SK-N-SH treated with all-trans-retinoic acid at 6 μM for 48 hours (cell line): ENCODE results near the gene LRMDA.

Experiments
- ATAC-seq: fragments of 200-7000 bp; cut with Tn5 transposase; 3 replicates; pipeline ENCODE4 v1.9.1; 2020; ENCODE audit warnings: mild to moderate bottlenecking, moderate library complexity
- ARNTL ChIP-seq: fragments of 450-650 bp; formaldehyde crosslinking; IDR thresholded peaks from 2 replicates; pipeline ENCODE4 v1.5.0; 2020; ENCODE audit warnings: low read depth, mild to moderate bottlenecking, moderate library complexity, borderline replicate concordance
- CSDC2 ChIP-seq: fragments of 250-450 bp; sonication (Bioruptor Pico); IDR thresholded peaks from 2 replicates; pipeline ENCODE4 v1.5.0; 2020; ENCODE audit warnings: mild to moderate bottlenecking, moderate library complexity
- ESRRG ChIP-seq: fragments of 250-450 bp; sonication (Bioruptor Pico); IDR thresholded peaks from 2 replicates; pipeline ENCODE4 v1.6.1; 2021; ENCODE audit warnings: mild to moderate bottlenecking
- GLIS3 ChIP-seq: fragments of 250-450 bp; sonication (Bioruptor Pico); IDR thresholded peaks from 2 replicates; pipeline ENCODE4 v1.5.0; 2020; ENCODE audit warnings: mild to moderate bottlenecking, moderate library complexity
- ISL1 ChIP-seq: fragments of 250-450 bp; sonication (Bioruptor Pico); IDR thresholded peaks from 2 replicates; pipeline ENCODE4 v2.1.2; 2022; ENCODE audit warnings: mild to moderate bottlenecking, moderate library complexity
- OSR1 ChIP-seq: fragments of 250-450 bp; sonication (Bioruptor Pico); IDR thresholded peaks from 2 replicates; pipeline ENCODE4 v1.8.0; 2022; ENCODE audit warnings: moderate library complexity, mild to moderate bottlenecking, inconsistent platforms
- PPARA ChIP-seq: fragments of 250-450 bp; sonication (Bioruptor Pico); IDR thresholded peaks from 2 replicates; pipeline ENCODE4 v1.5.0; 2020; ENCODE audit warnings: mild to moderate bottlenecking, borderline replicate concordance
- RARB ChIP-seq: fragments of 250-450 bp; sonication (Bioruptor Pico); IDR thresholded peaks from 2 replicates; pipeline ENCODE4 v1.8.0; 2021; ENCODE audit warnings: mild to moderate bottlenecking, moderate library complexity
- SNAI2 ChIP-seq: fragments of 250-450 bp; sonication (Bioruptor Pico); IDR thresholded peaks from 2 replicates; pipeline ENCODE4 v1.5.0; 2020; ENCODE audit warnings: mild to moderate bottlenecking, moderate library complexity
- TCF4 ChIP-seq: fragments of 250-450 bp; sonication (Bioruptor Pico); IDR thresholded peaks from 2 replicates; pipeline ENCODE4 v1.8.0; 2021; ENCODE audit warnings: mild to moderate bottlenecking, moderate library complexity, borderline replicate concordance
- TOX ChIP-seq: fragments of 250-450 bp; sonication (Bioruptor Pico); IDR thresholded peaks from 2 replicates; pipeline ENCODE4 v1.8.0; 2021; ENCODE audit warnings: mild to moderate bottlenecking, moderate library complexity, borderline replicate concordance
- TSHZ2 ChIP-seq: fragments of 250-450 bp; sonication (Bioruptor Pico); IDR thresholded peaks from 2 replicates; pipeline ENCODE4 v1.5.0; 2020; ENCODE audit warnings: mild to moderate bottlenecking, moderate library complexity
- ZC3H10 ChIP-seq: fragments of 250-450 bp; sonication (Bioruptor Pico); IDR thresholded peaks from 2 replicates; pipeline ENCODE4 v1.5.1; 2021; ENCODE audit warnings: mild to moderate bottlenecking, moderate library complexity
- ZFP3 ChIP-seq: fragments of 250-450 bp; sonication (Bioruptor Pico); IDR thresholded peaks from 2 replicates; pipeline ENCODE4 v1.5.0; 2020; ENCODE audit warnings: mild to moderate bottlenecking, moderate library complexity
- ZFP30 ChIP-seq: fragments of 450-650 bp; formaldehyde crosslinking; IDR thresholded peaks from 2 replicates; pipeline ENCODE4 v1.5.0; 2022; ENCODE audit warnings: mild to moderate bottlenecking, moderate library complexity
- ZNF565 ChIP-seq: fragments of 450-650 bp; formaldehyde crosslinking; conservative IDR thresholded peaks from 2 replicates; pipeline ENCODE4 v1.5.0; 2020; ENCODE audit warnings: low read depth, mild to moderate bottlenecking, moderate library complexity
- ZNF70 ChIP-seq: fragments of 450-650 bp; formaldehyde crosslinking; IDR thresholded peaks from 2 replicates; pipeline ENCODE4 v1.5.0; 2020; ENCODE audit warnings: mild to moderate bottlenecking, moderate library complexity
- ZNF8 ChIP-seq: fragments of 450-650 bp; formaldehyde crosslinking; IDR thresholded peaks from 2 replicates; pipeline ENCODE4 v1.5.0; 2020; ENCODE audit warnings: mild to moderate bottlenecking, moderate library complexity
- TF ChIP-seq, protein P1 (sequence below): fragments of 250-450 bp; sonication (Bioruptor Pico); IDR thresholded peaks from 2 replicates; pipeline ENCODE4 v1.8.0; 2020; ENCODE audit warnings: mild to moderate bottlenecking, moderate library complexity, borderline replicate concordance
- TF ChIP-seq, protein P2 (sequence below): fragments of 250-450 bp; sonication (Bioruptor Pico); IDR thresholded peaks from 2 replicates; pipeline ENCODE4 v1.8.0; 2021; ENCODE audit warnings: low read depth, mild to moderate bottlenecking, moderate library complexity, borderline replicate concordance

LRMDA gene

GRCh38 chr10:76433161-76434005, 1002.0 kb downstream of the LRMDA start (continued):
- no peak for TF ChIP-seq TSHZ2 (CRISPR knock-in tag)
- TF ChIP-seq, protein P1, sequence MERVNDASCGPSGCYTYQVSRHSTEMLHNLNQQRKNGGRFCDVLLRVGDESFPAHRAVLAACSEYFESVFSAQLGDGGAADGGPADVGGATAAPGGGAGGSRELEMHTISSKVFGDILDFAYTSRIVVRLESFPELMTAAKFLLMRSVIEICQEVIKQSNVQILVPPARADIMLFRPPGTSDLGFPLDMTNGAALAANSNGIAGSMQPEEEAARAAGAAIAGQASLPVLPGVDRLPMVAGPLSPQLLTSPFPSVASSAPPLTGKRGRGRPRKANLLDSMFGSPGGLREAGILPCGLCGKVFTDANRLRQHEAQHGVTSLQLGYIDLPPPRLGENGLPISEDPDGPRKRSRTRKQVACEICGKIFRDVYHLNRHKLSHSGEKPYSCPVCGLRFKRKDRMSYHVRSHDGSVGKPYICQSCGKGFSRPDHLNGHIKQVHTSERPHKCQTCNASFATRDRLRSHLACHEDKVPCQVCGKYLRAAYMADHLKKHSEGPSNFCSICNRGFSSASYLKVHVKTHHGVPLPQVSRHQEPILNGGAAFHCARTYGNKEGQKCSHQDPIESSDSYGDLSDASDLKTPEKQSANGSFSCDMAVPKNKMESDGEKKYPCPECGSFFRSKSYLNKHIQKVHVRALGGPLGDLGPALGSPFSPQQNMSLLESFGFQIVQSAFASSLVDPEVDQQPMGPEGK, result no peak
- no peak for TF ChIP-seq TCF4 (CRISPR knock-in tag)
- TF ChIP-seq, all 23 proteins: peak for 0

- TF ChIP-seq SNAI2 (CRISPR knock-in tag) (no peak), TOX (CRISPR knock-in tag) (no peak), ZFP3 (no peak), TCF4 (CRISPR knock-in tag) (no peak), ZNF70 (CRISPR knock-in tag) (no peak), RARB (CRISPR knock-in tag) (no peak), ZFP30 (CRISPR knock-in tag) (no peak)
- TF ChIP-seq, protein P2, sequence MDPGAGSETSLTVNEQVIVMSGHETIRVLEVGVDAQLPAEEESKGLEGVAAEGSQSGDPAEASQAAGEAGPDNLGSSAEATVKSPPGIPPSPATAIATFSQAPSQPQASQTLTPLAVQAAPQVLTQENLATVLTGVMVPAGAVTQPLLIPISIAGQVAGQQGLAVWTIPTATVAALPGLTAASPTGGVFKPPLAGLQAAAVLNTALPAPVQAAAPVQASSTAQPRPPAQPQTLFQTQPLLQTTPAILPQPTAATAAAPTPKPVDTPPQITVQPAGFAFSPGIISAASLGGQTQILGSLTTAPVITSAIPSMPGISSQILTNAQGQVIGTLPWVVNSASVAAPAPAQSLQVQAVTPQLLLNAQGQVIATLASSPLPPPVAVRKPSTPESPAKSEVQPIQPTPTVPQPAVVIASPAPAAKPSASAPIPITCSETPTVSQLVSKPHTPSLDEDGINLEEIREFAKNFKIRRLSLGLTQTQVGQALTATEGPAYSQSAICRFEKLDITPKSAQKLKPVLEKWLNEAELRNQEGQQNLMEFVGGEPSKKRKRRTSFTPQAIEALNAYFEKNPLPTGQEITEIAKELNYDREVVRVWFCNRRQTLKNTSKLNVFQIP (CRISPR knock-in tag), result no peak
- TF ChIP-seq, all 23 proteins: peak for 0
- no peak for ATAC-seq
These were observed 1003.7 kb downstream of the LRMDA start for GRCh38 chr10:76435157-76435556.

DNA sequence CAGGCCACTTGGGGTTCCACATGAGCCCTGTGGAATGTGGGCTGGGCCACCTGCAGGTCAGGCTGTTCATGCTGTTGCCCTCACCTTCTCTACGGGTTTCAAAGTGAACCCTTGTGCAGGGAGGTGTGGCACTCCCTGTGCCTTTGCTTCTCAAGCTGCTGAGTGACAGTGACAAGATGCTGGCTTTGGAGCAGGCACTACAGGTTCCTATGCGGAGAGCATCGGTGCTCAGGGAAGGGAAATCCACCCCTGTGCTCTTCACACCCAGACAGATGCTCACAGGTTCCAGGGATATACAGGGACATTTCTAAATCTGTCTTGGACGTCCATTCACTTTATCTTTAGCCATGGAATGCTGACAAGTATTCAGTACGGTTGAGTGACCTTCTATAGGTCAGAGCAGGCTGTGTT, 1005.0 kb downstream of the LRMDA start:
- TF ChIP-seq ESRRG (CRISPR knock-in tag) (no peak), OSR1 (no peak), ARNTL (CRISPR knock-in tag) (no peak), SNAI2 (CRISPR knock-in tag) (no peak), ZNF565 (CRISPR knock-in tag) (no peak), ZC3H10 (CRISPR knock-in tag) (no peak), ISL1 (no peak), ZFP30 (CRISPR knock-in tag) (no peak), ZFP3 (no peak), TOX (CRISPR knock-in tag) (no peak), ZNF70 (CRISPR knock-in tag) (no peak), TCF4 (CRISPR knock-in tag) (no peak), RARB (CRISPR knock-in tag) (no peak), PPARA (CRISPR knock-in tag) (no peak), GLIS3 (no peak), ZNF8 (CRISPR knock-in tag) (no peak), CSDC2 (CRISPR knock-in tag) (no peak)
- TF ChIP-seq, protein P2 (CRISPR knock-in tag), result no peak
- ATAC-seq, result no peak

DNA sequence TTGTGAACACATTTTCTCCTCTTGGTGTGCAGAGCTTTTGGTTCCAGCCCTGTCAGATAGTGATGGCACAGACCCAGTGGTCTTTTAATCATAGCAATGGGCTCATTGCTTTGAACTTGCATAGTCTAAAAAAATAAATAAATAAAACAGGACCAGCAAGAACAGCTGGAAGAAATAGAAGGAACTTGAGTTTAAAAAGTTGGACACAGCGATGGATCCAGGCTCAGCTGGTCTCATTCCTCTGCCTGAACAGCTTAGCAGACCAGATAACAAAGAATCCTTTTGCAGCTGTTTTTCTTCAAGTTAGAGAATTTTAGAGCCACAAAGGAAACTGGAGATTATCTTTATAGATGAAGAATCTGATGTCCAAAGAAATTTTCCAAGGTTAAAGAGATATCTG, 1005.6 kb downstream of the LRMDA start:
- no peak for ATAC-seq
- TF ChIP-seq TSHZ2 (CRISPR knock-in tag) (no peak), TCF4 (CRISPR knock-in tag) (no peak), ZNF8 (CRISPR knock-in tag) (no peak), GLIS3 (no peak), CSDC2 (CRISPR knock-in tag) (no peak), PPARA (CRISPR knock-in tag) (no peak), TOX (CRISPR knock-in tag) (no peak), ZFP3 (no peak), OSR1 (no peak), ARNTL (CRISPR knock-in tag) (no peak), SNAI2 (CRISPR knock-in tag) (no peak), RARB (CRISPR knock-in tag) (no peak), ZC3H10 (CRISPR knock-in tag) (no peak), ISL1 (no peak)
- TF ChIP-seq, protein P1, result no peak
